ENCODE results near the gene EIF3L. TPM values are rescaled to one million over a fixed set of nuclear protein-coding genes. Genes with fewer than 3 reads are reported as not detected.

The EIF3L gene
- total RNA-seq, 1 donor from 2014 or later: 718 TPM

- no peak overlapping the region for H3K4me3 Mint-ChIP-seq
- DNase-seq (no peak), ATAC-seq (ENCODE audit: low read depth) (no peak)
- peaks cover 62% of the 10 kb centered on the region for H3K36me3 Mint-ChIP-seq (ENCODE audit: low read depth)
- no peak overlapping the region for H3K27ac Mint-ChIP-seq
- TF ChIP-seq, protein P1, sequence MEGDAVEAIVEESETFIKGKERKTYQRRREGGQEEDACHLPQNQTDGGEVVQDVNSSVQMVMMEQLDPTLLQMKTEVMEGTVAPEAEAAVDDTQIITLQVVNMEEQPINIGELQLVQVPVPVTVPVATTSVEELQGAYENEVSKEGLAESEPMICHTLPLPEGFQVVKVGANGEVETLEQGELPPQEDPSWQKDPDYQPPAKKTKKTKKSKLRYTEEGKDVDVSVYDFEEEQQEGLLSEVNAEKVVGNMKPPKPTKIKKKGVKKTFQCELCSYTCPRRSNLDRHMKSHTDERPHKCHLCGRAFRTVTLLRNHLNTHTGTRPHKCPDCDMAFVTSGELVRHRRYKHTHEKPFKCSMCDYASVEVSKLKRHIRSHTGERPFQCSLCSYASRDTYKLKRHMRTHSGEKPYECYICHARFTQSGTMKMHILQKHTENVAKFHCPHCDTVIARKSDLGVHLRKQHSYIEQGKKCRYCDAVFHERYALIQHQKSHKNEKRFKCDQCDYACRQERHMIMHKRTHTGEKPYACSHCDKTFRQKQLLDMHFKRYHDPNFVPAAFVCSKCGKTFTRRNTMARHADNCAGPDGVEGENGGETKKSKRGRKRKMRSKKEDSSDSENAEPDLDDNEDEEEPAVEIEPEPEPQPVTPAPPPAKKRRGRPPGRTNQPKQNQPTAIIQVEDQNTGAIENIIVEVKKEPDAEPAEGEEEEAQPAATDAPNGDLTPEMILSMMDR (IDR thresholded peaks at IDR 0.05): no peak
- ChIA-PET CTCF (interaction anchor here (2.9 kb wide), 1 partner anchor 11 kb away, joined by 14 read pairs; no protein-coding TSS in a partner anchor), POLR2A (interaction anchor here (2.7 kb wide), 1 partner anchor 8 kb away, joined by 11 read pairs; the partner anchor contains the start of gene ANKRD54)
- peaks cover 42% of the 10 kb centered on the region for H3K4me1 Mint-ChIP-seq
- no peaks in the 10 kb centered on the region for H3K27me3 Mint-ChIP-seq
- H3K9me3 Mint-ChIP-seq: no peaks in the 10 kb centered on the region
- intact Hi-C loops (cut with micrococcal nuclease): no loop called here
Observed at GRCh38 chr22:37852418-37852817, 3.2 kb downstream of the EIF3L start.

- Mint-ChIP-seq H3K4me3 (no peak overlapping the region), H3K4me1 (peaks cover 23% of the 10 kb centered on the region), H3K36me3 (ENCODE audit: low read depth) (peaks cover 68% of the 10 kb centered on the region), H3K27ac (no peak overlapping the region), H3K9me3 (no peaks in the 10 kb centered on the region), H3K27me3 (no peaks in the 10 kb centered on the region)
- POLR2A ChIA-PET: interaction anchor here (1.5 kb wide), 1 partner anchor 11 kb away, joined by 5 read pairs; the partner anchor contains the start of gene ANKRD54
- intact Hi-C loops (cut with micrococcal nuclease): no loop called here
- no peak for ATAC-seq (ENCODE audit: low read depth)
- TF ChIP-seq, protein P1 (IDR thresholded peaks at IDR 0.05): no peak
- no peak for DNase-seq
- CTCF ChIA-PET: interaction anchor here (0.6 to 1.2 kb wide), 2 partner anchors 8 to 10 kb away, joined by 3 to 5 read pairs; no protein-coding TSS in a partner anchor
Observed at GRCh38 chr22:37854946-37855345, 5.7 kb downstream of the EIF3L start.

DNA sequence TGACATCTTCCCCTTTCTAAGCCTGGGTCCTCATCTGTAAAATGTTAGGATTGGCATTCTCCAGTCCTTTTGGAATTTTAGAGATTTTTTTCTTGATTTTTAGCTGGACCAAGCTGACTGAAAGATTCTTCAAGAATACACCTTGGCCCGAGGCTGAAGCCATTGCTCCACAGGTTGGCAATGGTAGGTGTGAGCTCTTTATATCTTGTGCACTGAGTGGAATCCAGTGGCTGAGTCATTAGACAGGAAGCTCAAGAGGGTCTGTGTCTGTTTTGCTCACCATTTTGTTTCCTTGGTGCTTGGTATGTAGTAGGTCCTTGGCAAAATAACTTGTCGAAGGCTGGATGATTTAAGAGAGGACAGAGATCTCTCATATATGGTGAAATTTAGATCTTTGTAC, 6.2 kb downstream of the EIF3L start:
- H3K9me3 Mint-ChIP-seq: no peaks in the 10 kb centered on the region
- peaks cover 20% of the 10 kb centered on the region for H3K4me1 Mint-ChIP-seq
- CTCF ChIA-PET: interaction anchor here (1.2 kb wide), 1 partner anchor 8 kb away, joined by 5 read pairs; no protein-coding TSS in a partner anchor
- ATAC-seq (ENCODE audit: low read depth) (no peak), DNase-seq (no peak)
- no peak overlapping the region for H3K4me3 Mint-ChIP-seq
- peaks cover 73% of the 10 kb centered on the region for H3K36me3 Mint-ChIP-seq (ENCODE audit: low read depth)
- TF ChIP-seq, protein P1 (IDR thresholded peaks at IDR 0.05): no peak
- POLR2A ChIA-PET: interaction anchor here (1.5 kb wide), 1 partner anchor 11 kb away, joined by 5 read pairs; the partner anchor contains the start of gene ANKRD54
- no peak overlapping the region for H3K27ac Mint-ChIP-seq
- H3K27me3 Mint-ChIP-seq: no peaks in the 10 kb centered on the region
- intact Hi-C loops (cut with micrococcal nuclease): no loop called here

DNA sequence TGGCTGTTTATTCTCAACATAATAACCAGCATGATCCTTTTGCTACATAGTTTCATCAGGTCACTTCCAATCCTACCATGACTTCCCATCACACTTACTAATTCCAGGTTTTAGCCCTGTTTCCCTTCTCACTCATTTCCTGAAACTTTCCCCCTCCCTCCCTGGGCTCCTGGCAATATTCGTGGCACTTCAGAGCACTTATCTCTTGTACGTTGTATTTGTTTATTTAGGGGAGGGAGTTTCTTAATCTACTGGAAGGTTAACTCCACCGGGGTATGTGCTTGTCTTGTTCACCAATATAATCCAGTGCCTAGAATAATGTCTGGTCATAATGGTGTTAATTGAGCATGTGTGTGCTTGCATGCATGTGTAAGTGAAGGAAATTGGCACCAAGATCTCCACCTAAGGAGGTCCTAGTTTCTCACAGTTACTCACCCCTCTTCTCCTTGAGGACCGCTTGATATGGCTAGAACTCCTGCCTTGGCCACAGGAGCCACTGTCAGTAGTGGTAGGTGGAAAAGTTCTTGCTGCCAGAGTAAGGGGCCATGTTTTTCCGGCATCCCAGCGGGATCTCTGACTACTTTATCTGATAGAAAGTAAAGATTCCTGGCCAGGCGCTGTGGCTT, 11.7 kb downstream of the EIF3L start:
- intact Hi-C loops (cut with micrococcal nuclease): no loop called here
- ATAC-seq (ENCODE audit: low read depth) (no peak), DNase-seq (no peak)
- CTCF ChIA-PET: interaction anchor here (1.3 to 4.6 kb wide), 4 partner anchors 22 to 254 kb away, joined by 3 to 81 read pairs (median 6); no protein-coding TSS in a partner anchor
- TF ChIP-seq, protein P1 (IDR thresholded peaks at IDR 0.05): no peak
- peaks cover 76% of the 10 kb centered on the region for H3K36me3 Mint-ChIP-seq (ENCODE audit: low read depth)
- H3K4me3 Mint-ChIP-seq: no peak overlapping the region
- H3K4me1 Mint-ChIP-seq: no peaks in the 10 kb centered on the region
- H3K9me3 Mint-ChIP-seq: no peaks in the 10 kb centered on the region
- POLR2A ChIA-PET: no interaction called here
- H3K27me3 Mint-ChIP-seq: no peaks in the 10 kb centered on the region
- no peak overlapping the region for H3K27ac Mint-ChIP-seq

GRCh38 chr22:37862570-37863325, 13.5 kb downstream of the EIF3L start:
- ChIA-PET POLR2A (interaction anchor here (0.6 to 1.6 kb wide), 3 partner anchors 13 to 629 kb away, joined by 4 read pairs; no protein-coding TSS in a partner anchor), CTCF (interaction anchor here (0.7 to 4.6 kb wide), 27 partner anchors 7 to 255 kb away, joined by 3 to 81 read pairs (median 4); partner anchors contain the start of genes ANKRD54, EIF3L, GCAT and GGA1)
- Mint-ChIP-seq H3K9me3 (no peaks in the 10 kb centered on the region), H3K36me3 (ENCODE audit: low read depth) (peaks cover 80% of the 10 kb centered on the region), H3K27ac (no peak overlapping the region), H3K4me1 (no peaks in the 10 kb centered on the region), H3K4me3 (no peak overlapping the region), H3K27me3 (no peaks in the 10 kb centered on the region)
- TF ChIP-seq, protein P1 (IDR thresholded peaks at IDR 0.05): no peak
- no peak for ATAC-seq (ENCODE audit: low read depth)
- intact Hi-C loops (cut with micrococcal nuclease): loop anchor here (1.0 to 2.0 kb wide), 8 partner anchors 14 to 324 kb away; partner anchors contain the start of genes ANKRD54 and EIF3L
- DNase-seq: no peak
